Measurements from ENCODE around the gene PALB2.

DNA sequence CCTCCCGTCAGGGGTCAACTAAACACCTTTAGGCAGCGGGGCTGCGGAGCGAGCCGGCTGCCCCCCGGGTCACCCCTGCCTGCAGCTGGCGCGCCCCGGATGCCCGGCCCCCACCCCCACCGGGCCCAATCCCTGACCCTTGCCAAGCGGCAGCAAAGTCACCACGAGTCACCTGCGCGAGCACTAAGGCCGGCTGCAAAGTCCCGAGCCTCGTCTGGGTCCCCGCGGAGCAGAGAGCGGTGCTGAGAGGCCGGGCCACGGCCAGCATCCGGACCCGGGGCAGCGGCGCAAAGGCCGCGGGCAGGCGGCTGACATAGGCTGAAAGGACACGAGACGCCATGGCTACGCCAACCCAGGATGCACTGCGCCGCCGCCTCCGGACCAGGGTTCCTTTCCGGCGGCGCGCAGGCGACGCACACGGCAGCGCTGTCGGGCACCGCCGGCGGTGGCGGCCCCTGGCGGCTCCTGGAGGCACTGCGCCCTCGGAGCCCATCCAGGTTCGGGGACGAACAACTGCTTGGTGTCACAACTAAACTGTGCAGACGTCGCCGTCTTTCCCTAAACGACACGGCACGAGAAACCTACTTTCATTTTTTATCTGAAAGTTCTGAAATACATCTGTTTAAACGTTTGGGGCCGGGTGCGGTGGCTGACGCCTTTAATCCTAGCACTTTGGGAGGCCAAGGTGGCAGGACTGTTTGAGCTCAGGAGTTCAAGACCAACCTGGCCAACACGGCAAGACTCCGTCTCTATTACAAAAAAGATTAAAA lies 45.0 kb downstream of the PALB2 start, which contains the start of gene NDUFAB1:
- TF ChIP-seq EZH2 (IDR thresholded peaks at IDR 0.05; ENCODE audit: borderline replicate concordance, control insufficient read depth, low read depth, low read length) (no peak), POLR2A (IDR thresholded peaks at IDR 0.05; ENCODE audit: low read depth, low read length) (peak; percentile 89), MXI1 (IDR thresholded peaks at IDR 0.05; ENCODE audit: low read depth, low read length) (peak; percentile 87), STAT3 (IDR thresholded peaks at IDR 0.05; ENCODE audit: low read depth, low read length) (no peak), EP300 (IDR thresholded peaks at IDR 0.05; ENCODE audit: borderline replicate concordance in 1 of 2, control insufficient read depth in 1 of 2, low read depth in 2 of 2, low read length in 2 of 2) (no peak), CBX3 (IDR thresholded peaks at IDR 0.05; ENCODE audit: borderline replicate concordance, low read depth) (no peak), E2F4 (IDR thresholded peaks at IDR 0.05; ENCODE audit: low read depth, low read length) (0 out of 2 replicates have a peak, but pooled peaks have one; percentile 41), CTCF (IDR thresholded peaks at IDR 0.05 in 2 of 3, conservative IDR thresholded peaks at IDR 0.05 in 1 of 3; ENCODE audit: control insufficient read depth in 2 of 3, extremely low read depth in 1 of 3, insufficient read depth in 1 of 3, low read depth in 3 of 3, low read length in 3 of 3) (peak; percentile 93 to 99 (median 99))
- TF ChIP-seq, protein P1, sequence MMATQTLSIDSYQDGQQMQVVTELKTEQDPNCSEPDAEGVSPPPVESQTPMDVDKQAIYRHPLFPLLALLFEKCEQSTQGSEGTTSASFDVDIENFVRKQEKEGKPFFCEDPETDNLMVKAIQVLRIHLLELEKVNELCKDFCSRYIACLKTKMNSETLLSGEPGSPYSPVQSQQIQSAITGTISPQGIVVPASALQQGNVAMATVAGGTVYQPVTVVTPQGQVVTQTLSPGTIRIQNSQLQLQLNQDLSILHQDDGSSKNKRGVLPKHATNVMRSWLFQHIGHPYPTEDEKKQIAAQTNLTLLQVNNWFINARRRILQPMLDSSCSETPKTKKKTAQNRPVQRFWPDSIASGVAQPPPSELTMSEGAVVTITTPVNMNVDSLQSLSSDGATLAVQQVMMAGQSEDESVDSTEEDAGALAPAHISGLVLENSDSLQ (IDR thresholded peaks at IDR 0.05) = peak; percentile 18; the same call in 1 of the 2 replicates
